ENCODE measurements around the gene CRY2.
"Not testable (repeated sequence)": the region's sequence is repeated elsewhere in the genome, so short reads cannot be mapped to it uniquely, and the experiment has no call there.

Gene CRY2

DNA sequence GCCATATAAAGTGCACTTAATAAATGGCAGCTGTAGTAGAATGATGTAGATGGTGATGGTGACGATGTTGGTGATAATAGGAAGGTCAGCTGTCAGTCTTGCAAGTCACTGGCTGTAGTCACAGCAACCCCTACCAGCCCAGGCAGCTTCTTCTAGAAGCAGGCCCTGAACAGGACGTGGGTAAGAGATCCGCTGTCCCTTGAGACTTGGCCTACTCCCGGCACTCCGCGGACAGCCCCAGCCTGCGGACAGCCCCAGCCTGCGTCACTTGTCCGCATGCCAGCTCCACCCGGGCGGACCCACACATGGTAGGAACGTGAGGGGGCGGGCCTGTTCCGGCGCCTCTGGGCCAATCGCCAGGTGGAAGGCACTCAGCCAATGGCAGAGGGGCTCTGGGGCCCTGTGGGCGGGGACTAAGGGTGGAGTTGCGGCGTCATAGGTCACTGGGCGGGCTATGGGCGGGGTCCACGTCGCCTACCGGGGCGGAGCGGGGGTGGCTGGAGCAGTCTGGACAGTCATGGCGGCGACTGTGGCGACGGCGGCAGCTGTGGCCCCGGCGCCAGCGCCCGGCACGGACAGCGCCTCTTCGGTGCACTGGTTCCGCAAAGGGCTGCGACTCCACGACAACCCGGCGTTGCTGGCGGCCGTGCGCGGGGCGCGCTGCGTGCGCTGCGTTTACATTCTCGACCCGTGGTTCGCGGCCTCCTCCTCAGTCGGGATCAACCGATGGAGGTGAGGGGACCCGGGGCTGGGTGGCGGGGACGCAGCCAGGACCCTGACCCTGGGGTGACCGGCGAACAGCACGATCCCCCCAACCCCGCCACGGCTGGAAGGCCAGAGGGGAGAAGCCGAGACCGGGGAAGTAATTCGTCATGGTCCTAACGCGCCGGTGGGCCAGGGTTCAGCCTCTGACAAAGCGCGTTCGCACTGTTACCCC, at the start of gene CRY2:
TSS of gene CRY2 (plus strand) at position 502 of the 937 bp plus-strand sequence. CDS start at position 518, 16 bp downstream.
- peak; percentile 93 to 100 (median 99) for DNase-seq

DNA sequence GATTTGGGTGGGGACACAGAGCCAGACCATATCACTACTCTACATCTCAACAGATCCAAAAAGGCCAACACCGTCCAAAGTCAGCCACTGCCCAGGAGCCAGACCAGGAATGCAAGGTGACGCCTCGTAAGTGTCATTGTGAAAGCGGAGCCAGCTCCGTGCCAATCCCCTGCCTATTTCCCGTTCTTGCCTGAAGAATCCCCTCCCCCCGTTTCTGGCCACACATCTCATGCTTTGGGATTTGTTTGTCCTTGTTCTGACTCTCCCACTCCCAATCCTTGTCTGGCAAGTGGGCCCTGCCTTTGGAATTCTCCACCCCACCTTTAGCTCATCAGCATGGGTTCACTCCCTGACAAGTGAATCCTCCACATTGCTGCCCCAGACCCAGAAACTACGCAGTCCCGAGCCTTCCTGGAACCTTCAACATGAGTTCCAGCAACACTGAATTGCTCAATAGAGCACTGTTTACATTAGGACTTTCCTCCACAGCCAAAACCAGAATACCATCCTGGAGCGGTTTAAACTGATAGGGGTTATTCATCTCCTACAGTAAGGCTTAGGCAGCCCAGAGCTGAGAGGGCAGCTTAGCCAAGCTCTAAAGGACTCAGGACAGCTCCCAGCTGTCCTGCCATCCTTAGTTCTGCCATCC, 48.4 kb upstream of the CRY2 start:
- DNase-seq: peak in 1 of 56 donors; percentile 42

- no peak for DNase-seq
These were observed 47.7 kb upstream of the CRY2 start for GRCh38 chr11:45799562-45799961.

DNA sequence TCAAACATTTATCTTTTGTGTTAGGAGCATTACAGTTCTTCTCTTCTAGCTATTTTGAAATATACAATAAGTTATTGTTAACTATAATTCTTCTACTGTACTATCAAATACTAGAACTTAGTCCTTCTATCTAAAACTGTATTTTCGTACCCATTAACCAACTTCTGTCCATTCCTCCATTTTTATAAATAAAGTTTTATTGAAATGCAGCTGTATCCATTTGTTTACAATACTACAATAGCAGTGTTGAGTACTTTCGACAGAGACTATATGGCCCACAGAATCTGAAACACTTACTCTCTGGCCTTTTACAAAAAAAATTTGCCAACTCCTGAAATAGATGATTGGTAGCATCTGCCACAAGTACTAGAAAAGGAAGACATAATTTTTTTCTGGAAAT, 47.0 kb upstream of the CRY2 start:
- no peak for DNase-seq

DNA sequence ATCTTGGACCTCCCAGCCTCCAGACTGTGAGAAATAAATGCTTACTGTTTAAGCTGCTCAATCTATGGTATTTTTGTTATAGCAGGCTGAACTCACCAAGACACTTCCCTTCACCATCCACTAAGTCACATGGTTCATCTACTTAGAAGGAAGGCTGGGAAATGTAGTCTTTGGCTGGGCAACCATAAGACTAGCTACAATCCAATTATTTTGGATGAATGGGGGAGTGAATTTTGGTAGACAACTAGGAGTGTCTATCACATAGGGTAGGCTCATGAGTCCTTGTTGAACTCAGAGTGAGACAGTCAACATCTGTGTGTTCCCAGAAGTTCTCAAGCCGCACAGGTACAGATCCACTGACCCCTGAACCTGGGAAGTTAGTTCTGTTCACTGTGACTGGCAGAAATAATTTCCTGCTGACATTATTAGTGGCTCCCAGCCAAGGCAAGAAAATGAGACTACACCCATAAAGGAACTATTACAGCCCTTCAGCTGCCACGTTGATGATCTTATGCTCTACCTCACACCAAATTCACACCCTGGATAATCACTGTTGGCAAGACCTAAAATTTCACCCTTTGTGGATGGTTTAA, 45.5 kb upstream of the CRY2 start:
- no peak for DNase-seq

- no peak for DNase-seq
These were observed 44.6 kb upstream of the CRY2 start for GRCh38 chr11:45802531-45803317.

DNA sequence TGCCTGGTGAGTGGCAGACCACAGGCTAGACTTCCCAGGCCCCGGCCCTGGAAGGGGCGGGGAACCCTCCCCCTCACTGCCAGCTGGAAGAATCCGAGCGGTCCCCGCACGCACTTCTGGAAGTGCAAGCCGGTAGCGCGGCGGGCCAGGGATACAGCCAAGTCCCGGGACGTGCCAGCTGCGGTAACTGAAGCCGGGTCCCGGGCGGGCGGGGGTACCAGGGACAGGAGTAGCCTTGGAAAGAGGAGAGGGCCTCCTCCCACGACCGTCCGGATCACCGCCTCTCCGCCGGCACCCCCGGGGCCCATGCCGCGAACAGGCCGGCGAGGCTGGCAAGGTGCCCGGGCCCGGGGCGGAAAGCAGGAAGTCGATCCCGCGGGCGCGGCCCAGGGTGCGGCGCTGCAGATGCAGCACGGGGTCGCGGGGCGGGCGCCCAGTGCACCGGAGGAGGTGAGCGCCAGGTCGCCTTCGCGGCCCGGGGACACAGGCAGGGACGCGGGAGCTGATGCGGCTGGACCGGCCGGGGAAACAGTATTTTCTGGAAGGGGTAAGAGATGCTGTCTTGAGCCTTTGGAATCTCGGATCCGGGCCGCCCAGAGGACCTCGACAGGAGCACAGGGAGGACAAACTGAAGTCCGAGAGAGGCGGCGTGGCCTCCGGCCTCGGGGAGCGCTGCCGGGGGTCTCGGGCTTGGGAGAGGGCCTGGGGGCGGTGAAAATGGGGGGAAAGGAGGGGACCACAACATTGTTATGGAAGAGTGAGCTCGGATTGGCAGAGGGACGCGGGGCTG, 43.1 kb upstream of the CRY2 start:
- peak in 44 of 56 donors; percentile 9 to 71 (median 40) for DNase-seq

DNA sequence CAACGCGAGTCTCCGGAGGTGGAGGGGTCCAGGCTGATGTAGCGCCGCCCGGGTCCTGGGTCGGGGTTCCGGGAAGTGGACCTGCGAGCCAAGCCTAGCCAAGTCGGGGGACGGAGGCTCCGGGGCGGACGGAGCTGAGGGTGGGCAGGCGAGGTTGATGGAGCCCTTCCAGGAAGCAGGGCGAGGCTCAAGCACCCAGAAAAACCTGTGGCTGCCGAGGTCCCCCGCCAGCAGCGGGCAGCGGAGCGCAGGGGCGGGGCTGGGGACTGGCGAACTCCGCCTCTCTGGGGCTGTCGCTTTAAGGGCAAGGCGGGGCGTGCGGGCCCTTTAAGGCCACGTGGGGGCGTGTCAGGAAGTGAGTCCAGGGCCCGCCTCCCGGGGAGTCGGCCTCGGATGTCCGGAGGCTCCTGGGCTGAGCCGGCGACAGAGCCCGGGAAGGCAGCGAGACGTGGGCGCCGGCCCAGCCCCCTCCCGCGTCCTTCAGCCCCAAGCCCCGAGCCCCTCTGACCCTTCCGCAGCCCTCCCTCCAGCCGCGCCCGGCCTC, 42.4 kb upstream of the CRY2 start, which contains the start of gene SLC35C1:
TSS of gene SLC35C1 (plus strand) at position 389 of the 544 bp plus-strand sequence. CDS start 653 bp downstream, outside the sequence.
- DNase-seq: peak; percentile 35 to 98 (median 92)

DNA sequence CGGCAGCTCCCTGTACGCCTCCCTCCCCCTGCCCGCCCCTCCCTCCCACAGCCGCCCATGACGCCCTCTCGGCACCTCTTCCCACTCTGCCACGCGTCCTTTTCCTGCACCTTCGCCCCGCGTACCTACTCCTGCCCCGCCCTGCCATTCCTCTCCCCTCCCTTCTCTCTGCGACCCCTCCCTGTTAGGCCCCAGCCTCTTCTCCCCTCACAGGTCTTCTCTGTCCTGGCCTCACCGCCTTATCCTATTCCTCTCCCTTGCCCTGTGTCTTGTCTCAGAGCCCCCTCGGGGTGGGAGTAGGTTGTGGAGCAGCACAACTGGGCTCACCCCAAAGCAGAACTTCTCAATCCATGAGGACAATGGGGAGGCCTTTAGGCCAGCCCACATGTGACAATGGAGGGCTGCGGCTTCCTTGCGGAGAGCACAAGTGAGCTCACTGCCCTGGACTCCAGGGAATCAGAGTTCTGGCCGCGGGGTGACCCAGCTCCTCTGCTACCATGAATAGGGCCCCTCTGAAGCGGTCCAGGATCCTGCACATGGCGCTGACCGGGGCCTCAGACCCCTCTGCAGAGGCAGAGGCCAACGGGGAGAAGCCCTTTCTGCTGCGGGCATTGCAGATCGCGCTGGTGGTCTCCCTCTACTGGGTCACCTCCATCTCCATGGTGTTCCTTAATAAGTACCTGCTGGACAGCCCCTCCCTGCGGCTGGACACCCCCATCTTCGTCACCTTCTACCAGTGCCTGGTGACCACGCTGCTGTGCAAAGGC, 41.8 kb upstream of the CRY2 start:
- peak in 10 of 56 donors; percentile 5 to 53 (median 34) for DNase-seq

DNA sequence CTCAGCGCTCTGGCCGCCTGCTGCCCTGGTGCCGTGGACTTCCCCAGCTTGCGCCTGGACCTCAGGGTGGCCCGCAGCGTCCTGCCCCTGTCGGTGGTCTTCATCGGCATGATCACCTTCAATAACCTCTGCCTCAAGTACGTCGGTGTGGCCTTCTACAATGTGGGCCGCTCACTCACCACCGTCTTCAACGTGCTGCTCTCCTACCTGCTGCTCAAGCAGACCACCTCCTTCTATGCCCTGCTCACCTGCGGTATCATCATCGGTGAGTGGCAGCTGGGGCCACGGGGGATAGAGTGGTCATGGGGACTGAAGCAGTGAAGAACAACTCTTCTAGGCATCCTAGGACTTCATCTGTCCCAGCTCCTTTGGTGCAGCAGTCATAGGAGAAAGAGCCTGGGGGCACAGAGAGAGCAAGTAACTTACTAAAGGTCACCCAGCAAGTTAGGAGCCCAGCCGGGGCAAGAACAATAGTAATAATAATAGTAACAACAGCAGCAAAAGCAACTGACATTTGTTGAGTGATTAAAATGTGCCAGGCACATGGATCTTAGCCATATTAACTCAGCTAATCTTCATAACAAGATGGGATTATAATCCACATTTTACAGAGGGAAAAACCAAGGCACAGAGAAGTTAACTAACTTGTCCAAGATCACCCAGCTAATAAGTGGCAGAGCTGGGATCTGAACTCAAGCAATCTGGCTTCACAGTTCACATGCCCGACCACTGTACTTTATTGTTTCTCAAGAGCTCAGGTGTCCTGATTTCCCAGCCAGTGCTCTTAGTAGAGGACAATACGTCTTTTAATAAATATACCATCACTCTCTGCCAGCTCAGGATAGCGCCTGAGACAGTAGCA, 41.0 kb upstream of the CRY2 start:
- no peak for DNase-seq

GRCh38 chr11:45806937-45807791, 40.1 kb upstream of the CRY2 start:
- no peak for DNase-seq

DNA sequence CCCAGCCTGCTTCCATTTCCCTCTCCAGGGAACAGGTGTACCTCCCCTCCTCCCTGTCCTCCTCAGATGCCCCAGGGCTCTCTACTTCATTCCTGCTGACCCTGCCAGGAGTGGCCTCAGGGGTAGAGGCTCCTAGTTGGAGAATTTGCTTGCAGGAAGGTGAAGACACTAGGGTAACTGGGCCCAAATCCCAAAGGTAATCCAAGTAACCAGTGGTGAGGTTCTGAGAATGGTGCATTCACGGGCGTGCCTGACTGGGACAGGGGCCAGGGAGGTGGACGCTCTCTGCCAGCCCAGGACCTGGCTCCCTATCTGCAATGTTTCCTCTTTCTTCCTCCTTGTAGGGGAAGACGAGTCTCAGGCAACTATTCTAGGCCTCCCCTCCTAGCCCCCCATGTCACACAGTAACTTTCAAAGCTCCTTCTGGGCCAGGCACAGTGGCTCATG, 39.5 kb upstream of the CRY2 start:
- DNase-seq: no peak

GRCh38 chr11:45808427-45808826, 38.8 kb upstream of the CRY2 start:
- DNase-seq: not testable (repeated sequence)

- DNase-seq: no peak
These were observed 37.5 kb upstream of the CRY2 start for GRCh38 chr11:45809456-45810395.

- no peak for DNase-seq
These were observed 36.7 kb upstream of the CRY2 start for GRCh38 chr11:45810431-45811108.

Data from nucleus accumbens (tissue), 56 donors.